Fibroblast of villous mesenchyme (primary cell): ENCODE results near the gene TMEM139. TPM values are rescaled to one million over a fixed set of nuclear protein-coding genes. Genes with fewer than 3 reads are reported as not detected.
"Not testable (repeated sequence)": the region's sequence is repeated elsewhere in the genome, so short reads cannot be mapped to it uniquely, and the experiment has no call there.

Source experiments
- DNase-seq: peaks from one replicate; pipeline ENCODE4 v3.0.0-alpha.2; 2010; ENCODE audit warnings: low read depth
- H3K4me3 ChIP-seq: 2 replicates; pipeline ENCODE4 v1.5.1; 2011; ENCODE audit warnings: low read depth, mild to moderate bottlenecking, low read length
- CTCF ChIP-seq: IDR thresholded peaks from 2 replicates; pipeline ENCODE4 v1.5.1; 2012; ENCODE audit warnings: low read depth, mild to moderate bottlenecking, low read length; ENCODE audit not compliant: insufficient read depth
- total RNA-seq: library from RNA; depleted of rRNA; stranded (reverse); fragments of >200 nt; gene quantifications from 2 replicates; pipeline ENCODE4 v1.2.3, GENCODE V29; 2012

Gene TMEM139
- total RNA-seq, 1 donor, result not detected

- no peak overlapping the region for H3K4me3 ChIP-seq
- no peak for TF ChIP-seq CTCF
- DNase-seq, result no peak
These were observed 27.8 kb upstream of the TMEM139 start for GRCh38 chr7:143256932-143257331.

- no peak for TF ChIP-seq CTCF
- no peak for DNase-seq
- no peak overlapping the region for H3K4me3 ChIP-seq
These were observed 27.3 kb upstream of the TMEM139 start for GRCh38 chr7:143257501-143257900.

GRCh38 chr7:143258831-143259230 is 25.9 kb upstream of the TMEM139 start:
- no peak overlapping the region for H3K4me3 ChIP-seq
- TF ChIP-seq CTCF, result no peak
- DNase-seq, result peak; percentile 50

GRCh38 chr7:143259765-143260164 is 25.0 kb upstream of the TMEM139 start:
- no peak for TF ChIP-seq CTCF
- no peak for DNase-seq
- no peak overlapping the region for H3K4me3 ChIP-seq

GRCh38 chr7:143261901-143262300 is 22.9 kb upstream of the TMEM139 start:
- no peak for TF ChIP-seq CTCF
- DNase-seq, result no peak
- H3K4me3 ChIP-seq, result no peak overlapping the region

- peak; percentile 64 for DNase-seq
- TF ChIP-seq CTCF, result no peak
- peak within 1 kb of the TSS; percentile 85 for H3K4me3 ChIP-seq
These were observed 21.2 kb upstream of the TMEM139 start, which contains the start of gene GSTK1 for GRCh38 chr7:143263266-143264195. Gene GSTK1, plus strand, starts transcription at chr7:143263441. Its CDS starts 73 bp downstream, at chr7:143263514.

- peak overlapping the region; percentile 85 for H3K4me3 ChIP-seq
- not testable (repeated sequence) for DNase-seq
These were observed 20.6 kb upstream of the TMEM139 start for GRCh38 chr7:143264196-143264568.
